ENCODE measurements around the gene UBE3A.

Gene UBE3A

GRCh38 chr15:25323420-25323819 is 115.4 kb downstream of the UBE3A start:
- TF ChIP-seq CTCF (IDR thresholded peaks at IDR 0.05; ENCODE audit: insufficient read depth, low read length) (no peak), SPI1 (IDR thresholded peaks at IDR 0.05; ENCODE audit: borderline replicate concordance, low read depth) (no peak), REST (IDR thresholded peaks at IDR 0.05; ENCODE audit: insufficient replicate concordance, low read depth) (no peak), POLR2AphosphoS5 (IDR thresholded peaks at IDR 0.05; ENCODE audit: low read depth) (no peak), GABPA (IDR thresholded peaks at IDR 0.05; ENCODE audit: low read depth) (no peak)
- Histone ChIP-seq H3K27me3 (ENCODE audit: insufficient read depth, poor library complexity, severe bottlenecking) (no peaks in the 10 kb centered on the region), H3K4me3 (replicated peaks; ENCODE audit: insufficient read depth, low read length) (no peak overlapping the region), H3K27ac (replicated peaks) (no peak overlapping the region)
- DNase-seq (ENCODE audit: low read depth in 1 of 2, low spot score in 1 of 2): no peak

- H3K27me3 ChIP-seq (ENCODE audit: insufficient read depth, poor library complexity, severe bottlenecking): no peaks in the 10 kb centered on the region
- no peak overlapping the region for H3K27ac ChIP-seq (replicated peaks)
- no peak overlapping the region for H3K4me3 ChIP-seq (replicated peaks; ENCODE audit: insufficient read depth, low read length)
- TF ChIP-seq POLR2AphosphoS5 (IDR thresholded peaks at IDR 0.05; ENCODE audit: low read depth): no peak
- TF ChIP-seq SPI1 (IDR thresholded peaks at IDR 0.05; ENCODE audit: borderline replicate concordance, low read depth): no peak
- TF ChIP-seq REST (IDR thresholded peaks at IDR 0.05; ENCODE audit: insufficient replicate concordance, low read depth): no peak
- no peak for TF ChIP-seq CTCF (IDR thresholded peaks at IDR 0.05; ENCODE audit: insufficient read depth, low read length)
- TF ChIP-seq GABPA (IDR thresholded peaks at IDR 0.05; ENCODE audit: low read depth): no peak
- DNase-seq (ENCODE audit: low read depth in 1 of 2, low spot score in 1 of 2): no peak
Observed at GRCh38 chr15:25287823-25288222, 151.0 kb downstream of the UBE3A start.
